ENCODE results near the gene SYNJ2. TPM values are rescaled to one million over a fixed set of nuclear protein-coding genes. Genes with fewer than 3 reads are reported as not detected.

SYNJ2 gene
- total and polyA plus RNA-seq, 2 of the 4 experiments (the other 2 are of a cell fraction): 40.8 to 45.2 TPM

DNA sequence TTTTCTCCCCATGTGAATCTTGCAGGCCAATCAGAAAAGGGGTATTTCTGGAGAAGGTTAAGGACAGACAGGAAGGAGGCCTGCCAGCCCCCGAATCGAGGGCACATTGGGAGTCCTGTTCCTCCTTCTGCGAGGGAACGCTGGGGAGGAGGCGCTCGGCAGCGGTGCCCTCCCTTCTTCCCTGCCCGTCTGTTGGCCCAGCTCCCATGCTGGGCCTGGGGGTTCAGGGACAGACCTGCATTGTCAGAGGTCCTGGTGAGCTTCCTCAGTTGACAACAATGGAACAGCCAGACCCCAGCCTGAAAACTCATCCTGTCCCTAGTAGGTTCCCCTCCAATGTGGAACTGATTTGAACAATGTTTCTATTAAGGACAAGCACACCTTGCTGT lies 15.1 kb upstream of the SYNJ2 start:
- no peaks in the 10 kb centered on the region for H3K79me1 ChIP-seq (ENCODE audit: low read depth in 1 of 2, low read length in 2 of 2)
- H3K4ac ChIP-seq (ENCODE audit: low read depth, low read length): no peak overlapping the region
- intact Hi-C loops (cut with micrococcal nuclease) (no loop called here), dilution Hi-C loops (cut with HindIII; ENCODE audit: low sequenced_read_pairs, unreplicated experiment) (no loop called here), in situ Hi-C loops (cut with MboI; ENCODE audit: low sequenced_read_pairs) (no loop called here)
- no peak overlapping the region for H4K8ac ChIP-seq (ENCODE audit: low read depth in 2 of 2, low read length in 2 of 2)
- no peak for ATAC-seq (ENCODE audit: low read depth)
- no peaks in the 10 kb centered on the region for H3K4me1 ChIP-seq (ENCODE audit: control insufficient read depth, insufficient read depth, low read length)
- H2BK5ac ChIP-seq (ENCODE audit: low read depth, low read length, poor library complexity, severe bottlenecking): no peak overlapping the region
- no peak overlapping the region for H4K91ac ChIP-seq (ENCODE audit: insufficient read depth, low read depth, low read length)
- no peak overlapping the region for H2BK20ac ChIP-seq (ENCODE audit: low read depth, low read length)
- H3K18ac ChIP-seq (ENCODE audit: low read depth, low read length): no peak overlapping the region
- no peak overlapping the region for H3K14ac ChIP-seq (replicated peaks; ENCODE audit: low read depth, low read length)
- TF ChIP-seq SMC3 (IDR thresholded peaks at IDR 0.05; ENCODE audit: low read depth, low read length): no peak
- TF ChIP-seq RAD21 (IDR thresholded peaks at IDR 0.05; ENCODE audit: low read length): no peak
- TF ChIP-seq CHD1 (IDR thresholded peaks at IDR 0.05; ENCODE audit: low read depth, low read length): no peak
- no peak for TF ChIP-seq POLR2A (IDR thresholded peaks at IDR 0.05; ENCODE audit: low read depth, low read length)
- TF ChIP-seq CEBPB (IDR thresholded peaks at IDR 0.05; ENCODE audit: low read depth, low read length): no peak
- no peak for TF ChIP-seq MAFK (IDR thresholded peaks at IDR 0.05; ENCODE audit: low read depth, low read length)
- TF ChIP-seq, protein P1, sequence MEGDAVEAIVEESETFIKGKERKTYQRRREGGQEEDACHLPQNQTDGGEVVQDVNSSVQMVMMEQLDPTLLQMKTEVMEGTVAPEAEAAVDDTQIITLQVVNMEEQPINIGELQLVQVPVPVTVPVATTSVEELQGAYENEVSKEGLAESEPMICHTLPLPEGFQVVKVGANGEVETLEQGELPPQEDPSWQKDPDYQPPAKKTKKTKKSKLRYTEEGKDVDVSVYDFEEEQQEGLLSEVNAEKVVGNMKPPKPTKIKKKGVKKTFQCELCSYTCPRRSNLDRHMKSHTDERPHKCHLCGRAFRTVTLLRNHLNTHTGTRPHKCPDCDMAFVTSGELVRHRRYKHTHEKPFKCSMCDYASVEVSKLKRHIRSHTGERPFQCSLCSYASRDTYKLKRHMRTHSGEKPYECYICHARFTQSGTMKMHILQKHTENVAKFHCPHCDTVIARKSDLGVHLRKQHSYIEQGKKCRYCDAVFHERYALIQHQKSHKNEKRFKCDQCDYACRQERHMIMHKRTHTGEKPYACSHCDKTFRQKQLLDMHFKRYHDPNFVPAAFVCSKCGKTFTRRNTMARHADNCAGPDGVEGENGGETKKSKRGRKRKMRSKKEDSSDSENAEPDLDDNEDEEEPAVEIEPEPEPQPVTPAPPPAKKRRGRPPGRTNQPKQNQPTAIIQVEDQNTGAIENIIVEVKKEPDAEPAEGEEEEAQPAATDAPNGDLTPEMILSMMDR (conservative IDR thresholded peaks at IDR 0.05; ENCODE audit: low read depth, low read length): no peak
- TF ChIP-seq MAZ (IDR thresholded peaks at IDR 0.05; ENCODE audit: borderline replicate concordance, low read depth, low read length): no peak
- no peak for TF ChIP-seq NFE2L2 (IDR thresholded peaks at IDR 0.05; ENCODE audit: low read depth, low read length)
- no peak for TF ChIP-seq MXI1 (IDR thresholded peaks at IDR 0.05; ENCODE audit: borderline replicate concordance, low read depth, low read length)
- no peak for TF ChIP-seq BHLHE40 (IDR thresholded peaks at IDR 0.05; ENCODE audit: low read depth, low read length)
- no peak for TF ChIP-seq FOS (IDR thresholded peaks at IDR 0.05; ENCODE audit: low read depth, low read length)
- no peak for TF ChIP-seq RCOR1 (IDR thresholded peaks at IDR 0.05; ENCODE audit: insufficient replicate concordance, low read length)
- no peak for TF ChIP-seq RFX5 (IDR thresholded peaks at IDR 0.05; ENCODE audit: low read depth, low read length)
- TF ChIP-seq, protein P2, sequence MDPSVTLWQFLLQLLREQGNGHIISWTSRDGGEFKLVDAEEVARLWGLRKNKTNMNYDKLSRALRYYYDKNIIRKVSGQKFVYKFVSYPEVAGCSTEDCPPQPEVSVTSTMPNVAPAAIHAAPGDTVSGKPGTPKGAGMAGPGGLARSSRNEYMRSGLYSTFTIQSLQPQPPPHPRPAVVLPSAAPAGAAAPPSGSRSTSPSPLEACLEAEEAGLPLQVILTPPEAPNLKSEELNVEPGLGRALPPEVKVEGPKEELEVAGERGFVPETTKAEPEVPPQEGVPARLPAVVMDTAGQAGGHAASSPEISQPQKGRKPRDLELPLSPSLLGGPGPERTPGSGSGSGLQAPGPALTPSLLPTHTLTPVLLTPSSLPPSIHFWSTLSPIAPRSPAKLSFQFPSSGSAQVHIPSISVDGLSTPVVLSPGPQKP (IDR thresholded peaks at IDR 0.05; ENCODE audit: borderline replicate concordance, low read depth, low read length): no peak
- TF ChIP-seq, protein P3, sequence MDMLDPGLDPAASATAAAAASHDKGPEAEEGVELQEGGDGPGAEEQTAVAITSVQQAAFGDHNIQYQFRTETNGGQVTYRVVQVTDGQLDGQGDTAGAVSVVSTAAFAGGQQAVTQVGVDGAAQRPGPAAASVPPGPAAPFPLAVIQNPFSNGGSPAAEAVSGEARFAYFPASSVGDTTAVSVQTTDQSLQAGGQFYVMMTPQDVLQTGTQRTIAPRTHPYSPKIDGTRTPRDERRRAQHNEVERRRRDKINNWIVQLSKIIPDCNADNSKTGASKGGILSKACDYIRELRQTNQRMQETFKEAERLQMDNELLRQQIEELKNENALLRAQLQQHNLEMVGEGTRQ (IDR thresholded peaks at IDR 0.05; ENCODE audit: low read depth, low read length): no peak
- no peak overlapping the region for H2AFZ ChIP-seq (replicated peaks; ENCODE audit: low read length, poor library complexity)
- no peaks in the 10 kb centered on the region for H3K36me3 ChIP-seq (ENCODE audit: control insufficient read depth, insufficient read depth, low read length)
- no peak overlapping the region for H2BK120ac ChIP-seq (ENCODE audit: low read depth, low read length)
- H3K9ac ChIP-seq (ENCODE audit: low read depth, low read length): no peak overlapping the region
- no peak overlapping the region for H3K4me2 ChIP-seq (ENCODE audit: low read depth, low read length)
- H3K27ac ChIP-seq (ENCODE audit: insufficient read depth, low read length): no peak overlapping the region
- no peak overlapping the region for H4K5ac ChIP-seq (ENCODE audit: low read depth, low read length)
- H3K27me3 ChIP-seq (ENCODE audit: control insufficient read depth, insufficient read depth, low read length): no peaks in the 10 kb centered on the region
- no peak overlapping the region for H2AK9ac ChIP-seq (replicated peaks; ENCODE audit: low read depth, low read length, poor library complexity)
- no peaks in the 10 kb centered on the region for H4K20me1 ChIP-seq (ENCODE audit: insufficient read depth, low read length)
- 0 out of 2 replicates have a peak, but pooled peaks cover 3% of the 10 kb centered on the region for H3K9me1 ChIP-seq (ENCODE audit: insufficient read depth, low read length)
- ChIA-PET CTCF (no interaction called here), POLR2A (ENCODE audit: unreplicated experiment) (no interaction called here)
- no peak overlapping the region for H2AK5ac ChIP-seq (ENCODE audit: low read depth, low read length)
- BruUV-seq (replicated peaks): no TSS peak
- H3K23ac ChIP-seq (ENCODE audit: low read depth, low read length): no peak overlapping the region
- H3K56ac ChIP-seq (ENCODE audit: extremely low read depth, insufficient read depth, low read length): no peak overlapping the region
- no peak overlapping the region for H3K4me3 ChIP-seq (ENCODE audit: insufficient read depth, low read depth, low read length)
- no CpG with 5 or more reads among the region's 8 CpGs for WGBS, 2 experiments (ENCODE audit: extremely low coverage in 2 of 2, insufficient read length in 1 of 2)
- no peak overlapping the region for H2BK15ac ChIP-seq (ENCODE audit: low read depth, low read length)
- DNase-seq: no peak
- H3K9me3 ChIP-seq (ENCODE audit: control insufficient read depth, insufficient read depth, low read length): no peaks in the 10 kb centered on the region
